Endothelial cell of umbilical vein (primary cell): ENCODE results near the gene TOGARAM2. TPM values are rescaled to one million over a fixed set of nuclear protein-coding genes. Genes with fewer than 3 reads are reported as not detected.

Experiments used
- BruUV-seq: library from RNA; stranded (reverse); fragments of 400-500 nt; replicated peaks from 2 replicates; lab custom pipeline; 2021; lab: Mats Ljungman, UMichigan
- CTCF ChIA-PET: fragments of 300-600, 350-600 bp; sonication (Branson Sonifier 250); formaldehyde crosslinking; loops from one replicate; lab custom pipeline; 2021; ENCODE audit warnings: antibody characterized with exemption, inconsistent platforms; lab: Charles Lee
- POLR2A ChIA-PET: fragments of 300-600, 350-600 bp; sonication (Branson Sonifier 250); formaldehyde crosslinking; loops from one replicate; lab custom pipeline; 2021; ENCODE audit warnings: antibody characterized with exemption, inconsistent platforms; lab: Charles Lee
- DNase-seq: peaks from one replicate; pipeline ENCODE4 v3.0.0-alpha.2; 2011; ENCODE audit warnings: low read depth, low spot score
- FAIRE-seq: peaks from 2 replicates; lab custom pipeline; 2011; peaks lifted over from hg19 to GRCh38; lab: Jason Lieb, UNC
- H2AFZ ChIP-seq: 2 replicates; pipeline ENCODE4 v1.6.0; 2012; ENCODE audit warnings: low read depth, low read length, control low read depth, inconsistent platforms
- H3K27ac ChIP-seq: 2 replicates; pipeline ENCODE4 v1.5.1; 2011; ENCODE audit warnings: low read depth, mild to moderate bottlenecking, control low read depth, low read length, moderate library complexity; ENCODE audit not compliant: insufficient read depth
- H3K27me3 ChIP-seq, 2 experiments: 2 replicates each; pipeline versions ENCODE4 v1.6.0 to v1.6.1; 2011; ENCODE audit warnings: low read length in 2 of 2, mixed read lengths in 1 of 2; ENCODE audit not compliant: control insufficient read depth in 2 of 2, insufficient read depth in 2 of 2
- H3K36me3 ChIP-seq, 2 experiments: 2 replicates in 1 of 2; 3 replicates in 1 of 2; pipeline ENCODE4 v1.5.1; 2011; ENCODE audit warnings: low read length in 2 of 2, mild to moderate bottlenecking in 1 of 2, moderate library complexity in 1 of 2; ENCODE audit not compliant: control insufficient read depth in 2 of 2, insufficient read depth in 2 of 2; ENCODE audit errors: extremely low read depth in 1 of 2
- H3K4me1 ChIP-seq: 3 replicates; pipeline ENCODE4 v1.5.1; 2011; ENCODE audit warnings: mild to moderate bottlenecking, low read length; ENCODE audit not compliant: control insufficient read depth, insufficient read depth; ENCODE audit errors: extremely low read depth
- H3K4me2 ChIP-seq: 2 replicates; pipeline ENCODE4 v1.6.1; 2011; ENCODE audit warnings: low read length, control low read depth, mixed read lengths; ENCODE audit not compliant: insufficient read depth
- H3K4me3 ChIP-seq, 3 experiments: fragments of 200-600 bp in 1 of 3; sonication (generic), shearing (Covaris generic) in 1 of 3; replicated peaks in 1 of 3; 2 replicates each; pipeline ENCODE4 v1.5.1; 2011 to 2016; ENCODE audit warnings: control low read depth in 3 of 3, low read length in 3 of 3, mild to moderate bottlenecking in 2 of 3, inconsistent platforms in 1 of 3, low read depth in 1 of 3, moderate library complexity in 1 of 3; ENCODE audit not compliant: insufficient read depth in 1 of 3
- H3K79me2 ChIP-seq: 2 replicates; pipeline ENCODE4 v1.6.0; 2012; ENCODE audit warnings: low read length, inconsistent platforms; ENCODE audit not compliant: control insufficient read depth, insufficient read depth
- H3K9ac ChIP-seq: replicated peaks from 2 replicates; pipeline ENCODE3; 2011; ENCODE audit warnings: low read length, control low read depth; ENCODE audit not compliant: insufficient read depth; ENCODE audit errors: extremely low read depth
- H3K9me1 ChIP-seq: replicated peaks from 3 replicates; pipeline ENCODE4 v1.6.0; 2011; ENCODE audit warnings: mild to moderate bottlenecking, low read length; ENCODE audit not compliant: control insufficient read depth, insufficient read depth; ENCODE audit errors: extremely low read depth
- H3K9me3 ChIP-seq: replicated peaks from 2 replicates; pipeline ENCODE4 v1.5.1; 2012; ENCODE audit warnings: low read length, inconsistent platforms; ENCODE audit not compliant: control insufficient read depth, insufficient read depth
- H4K20me1 ChIP-seq: replicated peaks from 2 replicates; pipeline ENCODE3; 2011; ENCODE audit warnings: mild to moderate bottlenecking, low read length; ENCODE audit not compliant: control insufficient read depth, insufficient read depth; ENCODE audit errors: extremely low read depth
- CTCF ChIP-seq, 2 donors: IDR thresholded peaks; 1 replicate in 1 of 2; 2 replicates in 1 of 2; pipeline ENCODE4 v1.5.1; 2011; ENCODE audit warnings: low read length in 2 of 2, mild to moderate bottlenecking in 2 of 2, moderate library complexity in 2 of 2, control low read depth in 1 of 2, inconsistent platforms in 1 of 2, low read depth in 1 of 2; ENCODE audit not compliant: insufficient read depth in 1 of 2; ENCODE audit errors: extremely low read depth in 1 of 2
- EZH2 ChIP-seq: IDR thresholded peaks from 2 replicates; pipeline ENCODE4 v1.6.1; 2012; ENCODE audit warnings: borderline replicate concordance, low read depth, mild to moderate bottlenecking, moderate library complexity, low read length, inconsistent platforms; ENCODE audit not compliant: severe bottlenecking
- FOS ChIP-seq: IDR thresholded peaks from 2 replicates; pipeline ENCODE4 v1.6.1; 2011; ENCODE audit warnings: mild to moderate bottlenecking, low read length, moderate library complexity, borderline replicate concordance; ENCODE audit not compliant: insufficient read depth
- GATA2 ChIP-seq: IDR thresholded peaks from 2 replicates; pipeline ENCODE4 v1.7.0; 2011; ENCODE audit warnings: low read depth, mild to moderate bottlenecking, moderate library complexity, mixed read lengths, low read length; ENCODE audit not compliant: insufficient read length, insufficient read depth
- JUN ChIP-seq: IDR thresholded peaks from 2 replicates; pipeline ENCODE4 v1.6.1; 2011; ENCODE audit warnings: borderline replicate concordance, low read depth; ENCODE audit not compliant: insufficient read length, insufficient read depth
- MAX ChIP-seq: IDR thresholded peaks from 2 replicates; pipeline ENCODE4 v1.6.1; 2011; ENCODE audit not compliant: insufficient read depth, insufficient read length
- MYC ChIP-seq: IDR thresholded peaks from one replicate; pipeline ENCODE4 v1.6.1; 2011; ENCODE audit warnings: mild to moderate bottlenecking, low read depth, low read length
- POLR2A ChIP-seq: IDR thresholded peaks from 2 replicates; pipeline ENCODE4 v1.6.1; 2012; ENCODE audit warnings: low read depth, mild to moderate bottlenecking, control low read depth, low read length
- POLR2AphosphoS5 ChIP-seq: IDR thresholded peaks from 2 replicates; pipeline ENCODE4 v1.6.1; 2012; ENCODE audit warnings: low read depth, mild to moderate bottlenecking, control low read depth, low read length, moderate library complexity; ENCODE audit not compliant: insufficient read depth
- dilution Hi-C: fragments of 300-500 bp; cut with MboI; formaldehyde crosslinking; loops from one replicate; pipeline ENCODE4 v1.15.0; 2019; ENCODE audit warnings: low sequenced_read_pairs; ENCODE audit not compliant: extremely low pct_ligation_motif_present
- intact Hi-C: fragments of 100-400 bp; cut with micrococcal nuclease; formaldehyde crosslinking; loops from one replicate; pipeline ENCODE4 v1.10.0; 2022
- polyA plus RNA-seq, 4 experiments: library from polyadenylated mRNA; depleted of rRNA in 3 of 4; stranded (reverse) in 3 of 4; unstranded in 1 of 4; fragments of >200 nt; gene quantifications; 2 replicates each; pipeline versions ENCODE4 v1.2.1 to v1.2.3, GENCODE V29; 2011 to 2012; ENCODE audit warnings: missing spikeins in 1 of 4
- total RNA-seq: library from RNA; stranded (reverse); gene quantifications from 2 replicates; pipeline ENCODE4 v1.2.3, GENCODE V29; 2021

TOGARAM2 gene
- total and polyA plus RNA-seq, 2 donors (not counting 3 experiments of a cell fraction or from before 2014, with no cell fraction given) = not detected

GRCh38 chr2:29065068-29065811, 84.1 kb downstream of the TOGARAM2 start:
- no peaks in the 10 kb centered on the region for H4K20me1 ChIP-seq
- no peaks in the 10 kb centered on the region for H3K27me3 ChIP-seq
- H3K4me3 ChIP-seq = no peak overlapping the region
- no peaks in the 10 kb centered on the region for H3K79me2 ChIP-seq
- FAIRE-seq (no peak), DNase-seq (no peak)
- no peaks in the 10 kb centered on the region for H3K4me1 ChIP-seq
- no peak overlapping the region for H3K9ac ChIP-seq
- BruUV-seq = no TSS peak
- TF ChIP-seq POLR2A = no peak
- no peak for TF ChIP-seq JUN
- TF ChIP-seq CTCF (IDR thresholded peaks at IDR 0.05; ENCODE audit: extremely low read depth in 1 of 2, insufficient read depth in 1 of 2, low read depth in 1 of 2, low read length in 2 of 2) = no peak
- no peak for TF ChIP-seq MYC
- no peak for TF ChIP-seq EZH2
- no peak for TF ChIP-seq GATA2
- no peak for TF ChIP-seq POLR2AphosphoS5
- TF ChIP-seq FOS = no peak
- no peak for TF ChIP-seq MAX
- intact Hi-C loops (no loop called here), dilution Hi-C loops (no loop called here)
- POLR2A ChIA-PET = no interaction called here
- no peaks in the 10 kb centered on the region for H3K9me1 ChIP-seq
- no peak overlapping the region for H3K4me2 ChIP-seq
- CTCF ChIA-PET = no interaction called here
- H3K36me3 ChIP-seq = no peaks in the 10 kb centered on the region
- no peaks in the 10 kb centered on the region for H3K9me3 ChIP-seq
- H3K27ac ChIP-seq = no peak overlapping the region
- H2AFZ ChIP-seq = no peak overlapping the region
